Suprapubic skin (tissue), 3 donors: ENCODE data around the gene MATR3.

ENCODE experiments used
- EP300 ChIP-seq: sonication (generic); formaldehyde crosslinking; IDR thresholded peaks from one replicate; pipeline ENCODE4 v1.6.1; 2017; ENCODE audit warnings: antibody characterized with exemption
- POLR2A ChIP-seq, 2 donors: fragments of 450-650 bp; IDR thresholded peaks; one replicate each; pipeline ENCODE4 v1.6.1; 2017; ENCODE audit warnings: antibody characterized with exemption in 2 of 2, mild to moderate bottlenecking in 2 of 2, moderate library complexity in 2 of 2
- TF ChIP-seq, protein P1 (sequence below), 2 donors: fragments of 200-600 bp in 1 of 2; fragments of 450-650 bp in 1 of 2; sonication (generic) in 1 of 2; IDR thresholded peaks; one replicate each; pipeline ENCODE4 v1.5.1; 2016 to 2019; ENCODE audit warnings: antibody characterized with exemption in 2 of 2, mild to moderate bottlenecking in 1 of 2, moderate library complexity in 1 of 2

DNA sequence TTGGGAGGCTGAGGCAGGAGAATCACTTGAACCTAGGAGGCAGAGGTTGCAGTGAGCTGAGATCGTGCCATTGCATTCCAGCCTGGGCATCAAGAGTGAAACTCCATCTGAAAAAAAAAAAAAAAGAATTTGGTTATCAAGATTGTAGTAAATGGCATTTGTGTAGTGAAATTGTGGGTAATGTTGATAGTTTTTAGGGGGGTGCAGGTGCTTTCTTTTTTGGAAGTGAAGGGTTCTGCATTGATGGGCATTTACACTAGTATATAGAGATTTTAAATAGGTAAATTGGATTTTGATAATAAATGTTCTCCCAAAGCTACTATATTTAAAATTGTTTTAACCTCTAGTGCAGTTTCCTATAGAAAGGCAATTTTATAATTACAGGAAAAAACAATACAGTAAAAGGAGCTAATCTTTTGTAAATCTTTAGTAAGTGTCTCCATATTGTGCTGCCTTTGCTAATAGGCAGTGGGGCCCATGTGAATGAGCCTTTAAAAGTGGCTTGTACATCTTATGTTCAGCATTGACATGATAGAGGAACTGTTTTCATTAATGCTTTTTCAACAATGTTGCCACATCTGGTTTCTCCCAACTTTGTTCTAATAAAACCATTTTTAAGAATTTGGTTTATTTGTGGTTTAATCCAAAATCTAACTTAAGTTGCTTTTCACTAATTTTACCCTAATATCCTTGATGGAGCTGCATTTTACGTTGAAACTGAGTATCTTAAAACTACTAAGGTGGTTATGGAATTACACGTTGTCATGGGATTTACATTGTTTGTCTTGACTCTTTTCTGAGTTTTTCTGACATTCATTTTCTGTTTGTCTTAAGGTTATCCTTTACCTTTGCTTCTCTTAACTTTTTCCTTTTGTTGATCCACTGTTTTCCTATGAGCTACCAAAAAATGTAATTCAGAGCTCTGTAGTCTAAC, 11.1 kb downstream of the MATR3 start:
- TF ChIP-seq, protein P1, sequence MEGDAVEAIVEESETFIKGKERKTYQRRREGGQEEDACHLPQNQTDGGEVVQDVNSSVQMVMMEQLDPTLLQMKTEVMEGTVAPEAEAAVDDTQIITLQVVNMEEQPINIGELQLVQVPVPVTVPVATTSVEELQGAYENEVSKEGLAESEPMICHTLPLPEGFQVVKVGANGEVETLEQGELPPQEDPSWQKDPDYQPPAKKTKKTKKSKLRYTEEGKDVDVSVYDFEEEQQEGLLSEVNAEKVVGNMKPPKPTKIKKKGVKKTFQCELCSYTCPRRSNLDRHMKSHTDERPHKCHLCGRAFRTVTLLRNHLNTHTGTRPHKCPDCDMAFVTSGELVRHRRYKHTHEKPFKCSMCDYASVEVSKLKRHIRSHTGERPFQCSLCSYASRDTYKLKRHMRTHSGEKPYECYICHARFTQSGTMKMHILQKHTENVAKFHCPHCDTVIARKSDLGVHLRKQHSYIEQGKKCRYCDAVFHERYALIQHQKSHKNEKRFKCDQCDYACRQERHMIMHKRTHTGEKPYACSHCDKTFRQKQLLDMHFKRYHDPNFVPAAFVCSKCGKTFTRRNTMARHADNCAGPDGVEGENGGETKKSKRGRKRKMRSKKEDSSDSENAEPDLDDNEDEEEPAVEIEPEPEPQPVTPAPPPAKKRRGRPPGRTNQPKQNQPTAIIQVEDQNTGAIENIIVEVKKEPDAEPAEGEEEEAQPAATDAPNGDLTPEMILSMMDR (IDR thresholded peaks at IDR 0.05): no peak
- TF ChIP-seq EP300 (no peak), POLR2A (IDR thresholded peaks at IDR 0.05) (no peak)
